Measurements from ENCODE around the gene TMED1.
"Not testable (repeated sequence)": the region's sequence is repeated elsewhere in the genome, so short reads cannot be mapped to it uniquely, and the experiment has no call there.

TMED1 gene

GRCh38 chr19:10866495-10866894 is 30.5 kb upstream of the TMED1 start:
- intact Hi-C loops (cut with DNase I): loop anchor here (10.0 kb wide), 1 partner anchor 152 kb away; the partner anchor contains the start of gene DNM2
- DNase-seq: no peak

GRCh38 chr19:10864538-10864899 is 28.5 kb upstream of the TMED1 start:
- DNase-seq: peak; percentile 73 to 95 (median 89)
- intact Hi-C loops (cut with DNase I): loop anchor here (10.0 kb wide), 1 partner anchor 150 kb away; the partner anchor contains the start of gene DNM2

GRCh38 chr19:10863107-10863717 is 27.2 kb upstream of the TMED1 start:
- DNase-seq: no peak
- intact Hi-C loops (cut with DNase I): loop anchor here (10.0 kb wide), 1 partner anchor 148 kb away; the partner anchor contains the start of gene DNM2

- DNase-seq: no peak
- intact Hi-C loops (cut with DNase I): loop anchor here (10.0 kb wide), 1 partner anchor 148 kb away; the partner anchor contains the start of gene DNM2
Observed at GRCh38 chr19:10862561-10863106, 26.6 kb upstream of the TMED1 start.

GRCh38 chr19:10861103-10861651 is 25.2 kb upstream of the TMED1 start:
- intact Hi-C loops (cut with DNase I): loop anchor here (10.0 kb wide), 1 partner anchor 146 kb away; the partner anchor contains the start of gene DNM2
- DNase-seq: peak in 1 of 42 donors; percentile 41

- intact Hi-C loops (cut with DNase I): no loop called here
- no peak for DNase-seq
Observed at GRCh38 chr19:10858204-10858828, 22.3 kb upstream of the TMED1 start.

- intact Hi-C loops (cut with DNase I); DNase-seq: not testable (repeated sequence)
Observed at GRCh38 chr19:10856899-10857298, 20.9 kb upstream of the TMED1 start.

- intact Hi-C loops (cut with DNase I): no loop called here
- no peak for DNase-seq
Observed at GRCh38 chr19:10855879-10856522, 20.0 kb upstream of the TMED1 start.

- no peak for DNase-seq
- intact Hi-C loops (cut with DNase I): no loop called here
Observed at GRCh38 chr19:10854350-10855089, 18.5 kb upstream of the TMED1 start.

GRCh38 chr19:10852941-10853340 is 16.9 kb upstream of the TMED1 start:
- no peak for DNase-seq
- intact Hi-C loops (cut with DNase I): no loop called here

- intact Hi-C loops (cut with DNase I): no loop called here
- no peak for DNase-seq
Observed at GRCh38 chr19:10852098-10852800, 16.2 kb upstream of the TMED1 start.

GRCh38 chr19:10850631-10851030 is 14.6 kb upstream of the TMED1 start:
- intact Hi-C loops (cut with DNase I): no loop called here
- DNase-seq: no peak

GRCh38 chr19:10848230-10848856 is 12.3 kb upstream of the TMED1 start, which contains the start of gene C19orf38:
C19orf38 (plus strand) TSS chr19:10848415; CDS start chr19:10848509, 94 bp downstream.
- DNase-seq: peak in 3 of 42 donors; percentile 19 to 35 (median 31)

GRCh38 chr19:10846500-10847202 is 10.6 kb upstream of the TMED1 start:
- intact Hi-C loops (cut with DNase I): no loop called here
- DNase-seq: no peak

More at GRCh38 chr19:10848230-10848856, 12.3 kb upstream of the TMED1 start, which contains the start of gene C19orf38:
- intact Hi-C loops (cut with DNase I): no loop called here

- intact Hi-C loops (cut with DNase I): no loop called here
Observed at GRCh38 chr19:10842788-10843187, 6.8 kb upstream of the TMED1 start.

GRCh38 chr19:10839114-10840050 is 3.4 kb upstream of the TMED1 start:
- intact Hi-C loops (cut with DNase I): loop anchor here (10.0 kb wide), 1 partner anchor 125 kb away; the partner anchor contains the start of gene DNM2
- DNase-seq: no peak

More at GRCh38 chr19:10842788-10843187, 6.8 kb upstream of the TMED1 start:
- DNase-seq: no peak

Data from head of caudate nucleus (tissue), 42 donors.